GM18526 (cell line): ENCODE measurements around the gene ARHGEF16.

Source experiments
- POLR2A ChIP-seq: IDR thresholded peaks from 3 replicates; pipeline ENCODE4 v1.6.1; 2011; ENCODE audit not compliant: insufficient read length; ENCODE audit errors: extremely low read depth

Gene ARHGEF16

DNA sequence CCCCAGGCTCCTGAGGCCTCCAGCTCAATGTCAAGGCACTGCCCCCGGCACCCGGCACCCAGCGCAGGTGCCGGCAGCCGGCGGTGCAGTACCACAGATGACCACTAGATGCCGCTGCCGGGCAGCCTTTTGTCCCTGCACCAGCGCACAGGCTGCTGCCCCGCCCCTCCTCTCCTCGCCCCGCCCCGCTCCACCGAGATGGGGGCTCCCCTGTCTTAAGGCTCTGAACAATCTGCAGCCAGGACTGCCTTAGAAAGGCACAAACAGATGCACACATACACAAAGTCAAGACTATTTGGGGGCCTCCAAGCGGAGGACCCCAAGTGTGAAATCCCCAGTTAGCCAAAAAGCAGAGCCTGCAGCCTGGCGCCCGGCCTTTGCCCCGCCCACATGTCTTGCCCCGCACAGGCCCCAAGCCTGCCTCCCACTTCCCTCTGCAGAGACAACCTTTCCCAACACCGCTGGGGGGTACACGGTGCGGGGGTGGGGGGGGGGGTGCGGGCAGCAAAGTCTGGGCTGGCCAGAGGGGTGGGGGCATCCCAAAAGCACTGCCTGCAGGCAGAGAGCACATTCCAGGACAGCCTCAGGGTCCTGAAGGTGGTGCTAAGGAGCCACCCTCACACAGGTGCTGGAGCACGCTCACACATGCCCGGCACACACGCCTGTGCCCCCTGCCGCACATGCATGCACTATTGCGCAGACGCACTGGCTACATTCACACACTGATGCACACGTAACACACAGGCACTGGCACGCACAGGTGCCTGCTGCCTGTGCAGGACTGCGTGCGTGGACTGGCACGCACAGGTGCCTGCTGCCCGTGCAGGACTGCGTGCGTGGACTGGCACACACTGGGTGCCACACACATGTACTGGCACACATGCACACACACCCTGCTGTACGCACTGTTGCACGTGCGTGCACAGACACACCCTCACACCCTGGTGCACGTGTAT, 37.1 kb downstream of the ARHGEF16 start:
- TF ChIP-seq POLR2A = no peak

DNA sequence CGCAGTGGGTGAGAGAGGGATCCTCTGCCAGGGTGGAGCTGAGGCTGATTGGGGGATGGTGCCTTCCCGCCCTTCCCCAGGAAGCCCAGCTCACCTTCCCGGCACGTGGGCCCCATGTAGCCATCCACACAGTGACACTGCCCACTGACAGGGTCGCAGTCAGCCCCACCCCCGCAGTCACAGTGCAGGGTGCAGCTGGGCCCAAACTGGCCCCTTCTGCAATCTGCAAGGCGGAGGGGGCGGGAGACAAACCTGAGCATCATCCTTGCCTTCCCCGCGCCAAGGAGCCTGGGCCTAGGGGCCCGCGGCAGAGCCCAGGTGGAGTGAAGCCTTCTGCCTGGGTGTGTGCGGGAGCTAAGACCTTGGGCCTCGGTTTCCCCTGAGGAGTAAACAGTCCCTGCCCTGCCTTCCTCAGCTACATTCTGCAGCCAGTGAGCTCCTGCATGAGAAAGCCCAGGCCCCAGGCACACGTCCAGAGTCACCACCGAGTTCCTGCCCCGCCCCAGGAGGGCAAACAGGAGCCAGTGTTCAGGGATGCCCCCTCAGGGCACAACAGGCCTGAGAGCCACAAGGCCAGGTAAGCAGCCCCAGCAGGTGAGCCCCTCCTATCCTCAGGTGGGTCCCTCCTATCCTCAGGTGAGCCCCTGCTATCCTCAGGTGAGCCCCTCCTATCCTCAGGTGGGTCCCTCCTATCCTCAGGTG, 38.2 kb downstream of the ARHGEF16 start:
- TF ChIP-seq POLR2A = no peak

DNA sequence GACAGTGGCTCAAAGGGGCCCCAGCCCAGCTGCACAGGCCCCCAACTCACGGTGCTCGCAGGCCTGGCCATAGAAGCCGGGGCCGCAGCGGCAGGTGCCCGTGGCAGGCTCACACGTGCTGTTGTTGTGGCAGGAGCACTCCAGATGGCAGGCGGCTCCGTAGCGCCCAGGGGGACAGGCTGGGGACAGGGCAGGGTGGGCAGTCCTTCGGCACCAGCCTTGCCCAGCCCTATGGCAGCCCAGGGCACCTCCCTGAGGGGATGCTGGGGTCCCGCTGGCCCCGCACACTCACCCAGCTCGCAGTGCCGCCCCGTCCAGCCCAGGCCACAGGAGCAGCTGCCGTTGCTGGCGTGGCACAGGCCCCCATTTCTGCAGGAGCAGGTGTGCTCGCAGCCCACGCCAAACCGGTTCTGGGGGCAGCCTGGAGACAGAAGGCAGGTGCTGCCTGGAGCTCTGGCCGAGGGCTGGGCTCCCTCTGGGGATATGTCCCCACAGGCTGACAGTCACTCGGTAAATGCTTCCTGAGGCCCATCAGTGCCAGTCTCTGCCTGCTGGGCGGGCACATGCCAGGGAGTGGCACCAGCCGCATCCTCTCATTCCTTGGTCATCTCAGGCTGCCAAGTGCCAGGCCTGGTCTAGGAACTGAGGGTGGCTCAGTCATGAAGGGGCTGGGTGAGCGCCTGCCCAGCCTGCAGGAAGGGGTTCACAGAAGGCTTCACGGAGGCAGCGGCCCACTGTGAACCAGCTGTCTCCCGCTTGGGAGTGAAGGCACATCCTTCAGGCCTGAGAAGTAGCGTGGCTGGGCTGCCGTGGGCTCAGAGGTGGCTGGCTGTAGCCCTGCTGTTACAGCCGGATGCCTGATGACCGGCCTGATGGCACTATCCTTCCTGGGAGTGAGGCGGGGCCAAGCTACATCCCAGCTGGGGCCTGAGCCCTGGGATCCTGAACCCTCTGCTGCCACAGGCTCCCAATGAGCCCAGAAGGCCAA, 40.1 kb downstream of the ARHGEF16 start:
- no peak for TF ChIP-seq POLR2A

DNA sequence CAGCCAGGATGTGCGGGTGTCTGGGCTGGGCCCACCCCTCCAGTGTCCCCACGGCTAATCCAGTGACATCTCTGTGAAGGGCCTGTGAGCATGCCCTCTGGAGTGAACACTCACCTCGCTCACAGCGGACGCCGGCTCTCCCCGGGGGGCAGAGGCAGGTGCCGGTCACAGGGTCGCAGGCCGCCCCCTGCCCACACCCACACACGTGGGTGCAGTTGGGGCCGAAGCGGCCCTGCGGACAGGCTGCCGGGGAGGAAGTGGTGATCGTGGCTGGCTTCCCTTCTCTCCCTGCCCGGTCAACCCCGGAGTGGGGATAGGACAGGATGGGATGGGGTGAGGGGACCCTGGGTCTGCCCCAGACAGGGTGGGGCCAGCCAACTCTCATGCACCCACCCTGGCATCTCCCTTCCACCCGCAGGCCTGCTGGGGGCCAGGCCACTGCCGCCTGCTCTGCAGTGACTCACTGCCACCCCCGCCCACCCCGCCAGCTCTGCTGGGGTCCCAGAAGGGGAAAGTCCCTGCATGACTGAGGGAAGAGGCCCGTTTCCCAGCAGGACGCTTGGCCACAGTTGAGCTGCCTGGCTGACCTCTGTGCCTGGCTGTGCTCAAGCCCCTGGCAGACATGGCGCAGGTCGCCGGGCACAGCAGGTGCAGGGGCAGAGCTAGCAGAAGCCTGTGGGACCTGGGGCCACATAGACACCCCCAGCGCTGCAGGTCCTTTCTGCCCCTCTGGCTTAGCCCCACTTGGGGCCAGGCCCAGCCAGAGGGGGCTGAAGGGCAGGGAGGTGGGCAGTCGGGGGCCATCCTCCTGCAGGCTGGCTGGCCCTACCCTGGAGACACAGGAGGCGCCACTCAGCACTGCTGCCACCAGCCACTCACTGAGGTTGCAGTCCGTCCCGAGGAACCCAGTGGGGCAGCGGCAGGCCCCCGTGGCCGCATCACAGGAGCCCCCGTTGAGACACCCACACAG, 41.6 kb downstream of the ARHGEF16 start:
- TF ChIP-seq POLR2A = no peak

DNA sequence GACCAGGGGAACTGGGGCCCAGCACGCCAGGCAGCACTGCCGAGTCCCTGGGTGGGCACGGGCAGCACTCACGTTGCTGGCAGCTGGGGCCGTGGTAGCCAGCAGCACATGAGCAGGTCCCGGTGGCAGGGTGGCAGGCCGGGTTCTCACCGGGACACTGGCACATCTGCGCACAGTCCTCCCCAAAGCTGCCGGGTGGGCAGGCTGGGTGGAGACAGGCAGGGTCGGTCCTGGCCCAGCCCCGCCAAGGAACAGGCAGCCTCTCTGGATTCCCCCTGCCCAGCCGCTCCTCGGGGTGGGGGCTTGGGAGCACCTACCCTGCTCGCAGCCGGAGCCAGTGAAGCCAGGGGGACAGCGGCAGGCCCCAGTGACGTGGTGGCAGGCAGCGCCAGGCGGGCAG, 42.5 kb downstream of the ARHGEF16 start:
- TF ChIP-seq POLR2A = no peak

DNA sequence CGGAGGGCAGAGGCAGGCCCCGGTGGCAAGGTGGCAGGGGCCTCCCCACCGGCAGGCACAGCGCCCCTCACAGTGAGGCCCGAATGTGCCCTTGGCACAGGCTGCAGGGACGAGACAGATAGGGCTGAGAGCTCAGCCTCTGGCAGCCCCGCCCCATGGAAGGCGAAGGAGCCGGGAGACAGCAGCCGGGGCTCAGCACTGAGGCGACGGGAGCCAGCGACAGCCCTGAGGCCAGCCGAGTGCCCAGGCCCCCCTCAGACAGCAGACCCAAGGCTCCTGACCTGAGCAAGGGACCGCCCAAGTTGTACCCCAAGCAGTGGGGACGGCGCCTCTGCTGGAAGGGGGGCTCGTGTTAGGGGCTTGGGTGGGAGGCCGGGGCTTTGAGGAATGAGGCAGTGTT, 43.1 kb downstream of the ARHGEF16 start:
- no peak for TF ChIP-seq POLR2A

DNA sequence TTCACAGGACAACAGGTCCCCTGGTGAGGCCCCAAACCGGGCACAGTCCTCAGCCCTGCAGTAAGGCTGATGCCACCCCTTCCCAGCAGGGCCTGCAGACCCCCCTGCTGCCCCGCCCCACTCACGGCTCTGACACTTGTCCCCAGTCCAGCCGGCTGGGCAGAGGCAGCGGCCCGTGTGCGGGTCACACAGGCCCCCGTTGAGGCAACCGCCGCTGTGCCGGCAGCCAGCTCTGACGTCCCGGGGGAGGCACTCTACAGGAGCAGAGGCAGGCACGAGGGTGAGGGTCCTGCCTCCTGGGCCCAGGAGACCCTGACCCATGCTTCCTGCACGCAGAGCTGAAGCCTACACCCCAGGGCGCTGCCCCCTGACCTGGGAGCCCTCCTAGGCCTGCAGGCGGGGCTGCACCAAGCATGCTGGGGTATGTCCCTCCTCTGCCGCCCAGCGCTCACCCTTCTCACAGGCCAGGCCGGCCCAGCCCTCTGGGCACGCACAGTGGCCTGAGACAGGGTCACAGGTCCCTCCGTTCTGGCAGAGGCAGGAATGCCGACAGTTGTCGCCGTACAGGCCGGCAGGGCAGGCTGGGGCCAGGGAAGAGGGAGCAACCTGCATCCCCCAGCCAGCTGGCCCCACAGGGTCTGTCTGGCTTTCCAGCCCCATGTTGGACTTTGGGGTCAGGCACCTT, 43.9 kb downstream of the ARHGEF16 start:
- no peak for TF ChIP-seq POLR2A

DNA sequence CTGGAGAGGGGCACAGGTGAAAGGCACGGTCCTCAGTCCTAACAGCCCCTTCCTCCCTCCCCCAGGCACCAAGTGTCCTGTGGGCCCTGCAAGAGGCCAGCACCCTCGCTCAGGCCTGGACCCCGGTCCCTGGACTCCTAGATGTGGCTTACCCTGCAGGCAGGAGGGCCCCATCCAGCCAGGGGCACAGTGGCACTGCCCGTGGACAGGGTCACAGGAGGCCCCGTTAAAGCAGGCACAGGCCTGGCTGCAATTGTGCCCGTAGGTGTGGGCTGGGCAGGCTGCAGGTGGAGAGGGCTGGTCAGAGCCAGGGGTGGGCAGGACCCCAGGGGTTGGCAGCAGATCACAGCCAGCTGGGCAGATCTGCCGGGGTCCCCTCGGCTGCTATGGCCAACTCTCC, 44.5 kb downstream of the ARHGEF16 start:
- no peak for TF ChIP-seq POLR2A

DNA sequence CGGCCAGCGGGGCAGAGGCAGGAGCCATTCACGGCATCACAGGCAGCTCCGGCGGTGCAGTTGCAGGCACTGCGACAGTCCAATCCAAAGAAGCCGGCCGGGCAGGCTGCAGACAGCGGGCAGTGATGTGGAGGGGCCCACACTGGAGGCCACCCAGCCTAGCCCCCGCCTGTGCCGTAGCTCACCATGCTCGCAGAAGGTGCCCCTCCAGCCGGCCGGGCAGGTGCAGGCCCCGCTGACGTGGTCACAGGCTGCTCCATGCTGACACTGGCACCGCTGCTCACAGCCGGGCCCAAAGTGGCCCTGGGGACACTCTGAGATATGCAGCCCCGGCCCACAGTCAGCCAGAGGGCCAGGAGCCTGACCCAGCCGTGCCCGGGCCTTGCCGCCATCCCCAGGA, 45.1 kb downstream of the ARHGEF16 start:
- TF ChIP-seq POLR2A = no peak

DNA sequence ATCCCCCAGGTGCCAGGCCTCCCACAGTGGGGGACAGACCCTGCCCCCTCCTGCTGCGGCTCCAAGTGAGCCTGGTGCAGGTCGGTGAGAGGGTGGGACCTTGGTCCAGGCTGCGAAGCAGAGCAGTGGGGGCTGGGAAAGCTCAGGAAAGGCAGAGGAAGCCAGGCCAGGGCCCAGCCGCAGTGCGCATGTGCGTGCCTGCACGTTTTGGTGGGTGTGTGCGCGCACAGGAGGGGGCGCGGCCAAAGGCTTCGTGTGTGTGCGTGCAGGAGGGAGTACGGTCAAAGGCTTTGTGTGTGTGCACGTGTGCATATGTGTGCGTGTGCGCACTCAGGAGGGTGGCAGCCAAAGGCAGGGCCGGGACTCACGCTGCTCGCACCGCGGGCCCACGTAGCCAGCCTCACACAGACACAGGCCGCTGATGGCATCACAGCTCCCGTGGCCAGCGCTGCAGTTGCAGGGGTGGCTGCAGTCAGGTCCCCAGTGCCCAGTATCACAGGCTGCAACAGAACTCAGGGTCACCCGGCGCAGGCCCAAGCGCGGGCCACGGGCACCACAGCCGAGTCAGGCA, 45.9 kb downstream of the ARHGEF16 start:
- no peak for TF ChIP-seq POLR2A

DNA sequence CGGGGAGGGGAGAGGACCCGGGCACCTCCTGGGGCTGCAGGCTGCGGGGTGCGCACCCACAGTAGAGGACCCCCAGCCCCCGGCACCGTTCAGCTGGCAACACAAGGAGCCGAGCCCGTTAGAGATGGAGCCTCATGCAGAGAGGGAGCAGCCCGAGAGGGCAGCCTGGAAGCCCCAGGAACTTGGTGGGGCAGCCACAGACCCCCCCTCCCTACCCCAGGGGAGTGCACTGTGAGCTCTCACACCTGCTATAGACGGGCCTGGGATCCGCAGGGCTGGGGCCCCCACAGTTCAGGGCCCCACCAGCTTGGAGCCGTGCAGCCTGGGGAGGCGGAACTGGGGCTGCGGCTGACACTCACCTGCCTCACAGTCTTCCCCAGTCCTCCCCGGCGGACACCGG, 47.0 kb downstream of the ARHGEF16 start:
- TF ChIP-seq POLR2A = no peak

DNA sequence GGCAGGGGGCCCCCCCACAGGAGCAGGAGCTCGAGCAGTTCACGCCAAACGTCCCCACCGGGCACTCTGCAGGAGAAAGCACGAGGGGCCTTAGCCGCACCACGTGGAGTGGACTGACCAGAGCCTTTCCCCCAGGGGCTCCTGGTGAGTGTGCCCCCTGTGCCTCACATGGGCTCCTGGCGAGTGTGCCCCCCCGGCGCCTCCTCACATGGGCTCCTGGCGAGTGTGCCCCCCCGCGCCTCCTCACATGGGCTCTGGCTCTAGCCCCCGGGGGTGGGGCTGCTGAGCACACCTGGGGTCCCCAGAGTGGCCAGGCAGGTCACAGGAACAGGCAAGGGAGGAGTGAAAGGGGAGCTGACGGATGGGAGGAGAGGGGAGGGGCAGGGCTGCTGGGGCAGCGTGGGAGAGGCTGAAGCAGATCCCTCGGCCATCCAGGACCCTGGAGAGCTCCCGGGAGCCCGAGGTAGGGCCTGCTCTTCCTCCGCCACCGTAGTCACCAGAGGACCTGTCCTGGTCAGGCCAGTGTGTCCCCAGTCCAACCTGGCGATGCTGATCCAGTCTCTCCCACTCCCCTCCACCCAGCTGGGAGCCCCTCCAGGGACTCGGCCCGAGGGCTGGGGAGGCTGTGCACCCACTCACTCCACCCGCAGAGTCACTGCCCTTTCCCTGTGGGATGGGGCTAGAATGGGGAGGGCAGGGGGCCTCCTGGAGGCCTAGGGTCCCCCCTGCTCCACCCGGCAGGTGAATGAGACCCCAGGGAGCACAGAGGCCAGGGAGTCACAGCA, 47.6 kb downstream of the ARHGEF16 start:
- no peak for TF ChIP-seq POLR2A

DNA sequence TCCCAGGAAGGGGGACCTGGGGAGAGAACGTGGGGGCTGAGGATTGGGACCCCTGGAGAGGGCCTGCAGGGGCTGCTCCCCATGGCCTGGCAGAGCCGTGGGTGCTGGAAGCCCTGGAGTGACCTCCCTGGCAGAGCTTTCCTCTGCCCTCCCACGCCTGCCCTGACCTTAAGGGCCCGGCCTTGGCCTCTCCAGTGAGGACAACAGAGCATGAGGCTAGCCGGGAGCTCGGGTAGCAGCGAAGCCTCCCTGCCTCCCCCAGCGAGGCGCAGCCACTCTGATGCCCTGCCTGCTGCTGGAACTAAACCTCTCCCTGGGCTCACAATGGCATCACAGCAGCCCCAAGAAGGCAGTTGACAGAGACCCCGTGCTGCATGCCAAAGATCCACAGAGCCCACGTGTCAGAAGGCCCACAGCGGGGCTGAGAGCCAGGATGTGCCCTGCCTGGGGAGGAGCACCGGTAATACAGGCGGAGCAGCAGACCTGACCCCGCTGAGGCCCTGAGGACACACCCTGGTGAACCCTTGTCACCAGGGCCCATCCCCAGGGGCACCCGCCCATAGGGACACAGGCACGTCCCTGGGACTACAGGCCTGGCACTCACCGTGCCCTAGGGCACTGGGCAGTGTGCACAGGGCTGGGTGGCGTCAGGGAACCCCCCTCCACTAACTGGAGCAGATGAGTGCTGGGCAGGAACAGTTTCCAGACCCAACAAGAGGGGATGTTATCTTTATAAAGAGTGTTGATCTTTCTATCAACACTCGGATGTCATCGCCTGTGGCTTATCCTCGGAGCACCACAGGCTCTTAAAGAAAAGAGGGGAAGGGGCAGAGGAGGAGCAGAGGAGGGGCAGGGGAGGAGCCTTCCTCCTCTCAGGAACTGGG, 48.4 kb downstream of the ARHGEF16 start:
- no peak for TF ChIP-seq POLR2A
